ENCODE measurements around the gene AMOT.

Gene AMOT

GRCh38 chrX:112746812-112747595 lies 93.6 kb downstream of the AMOT start:
- no peak for DNase-seq (ENCODE audit: low read depth in 2 of 2)

- no peak for DNase-seq (ENCODE audit: low read depth in 2 of 2)
Measured at GRCh38 chrX:112738347-112739033, 102.1 kb downstream of the AMOT start.

GRCh38 chrX:112736310-112736709 lies 104.3 kb downstream of the AMOT start:
- no peak for DNase-seq (ENCODE audit: low read depth in 2 of 2)

GRCh38 chrX:112735147-112735546 lies 105.5 kb downstream of the AMOT start:
- DNase-seq (ENCODE audit: low read depth in 2 of 2): no peak

- no peak for DNase-seq (ENCODE audit: low read depth in 2 of 2)
Measured at GRCh38 chrX:112734290-112734689, 106.3 kb downstream of the AMOT start.

- DNase-seq (ENCODE audit: low read depth in 2 of 2): no peak
Measured at GRCh38 chrX:112731793-112732192, 108.8 kb downstream of the AMOT start.
